Fibroblast of upper back skin (primary cell): ENCODE data around the gene LGI4.

ENCODE experiments used
- DNase-seq: peaks from one replicate; pipeline ENCODE4 v3.0.0-alpha.2; 2013

The LGI4 gene

GRCh38 chr19:35134601-35135242 is at the start of gene LGI4:
TSS of gene LGI4 (minus strand) at chr19:35135059. CDS start at chr19:35134680, 379 bp downstream.
- DNase-seq: no peak

DNA sequence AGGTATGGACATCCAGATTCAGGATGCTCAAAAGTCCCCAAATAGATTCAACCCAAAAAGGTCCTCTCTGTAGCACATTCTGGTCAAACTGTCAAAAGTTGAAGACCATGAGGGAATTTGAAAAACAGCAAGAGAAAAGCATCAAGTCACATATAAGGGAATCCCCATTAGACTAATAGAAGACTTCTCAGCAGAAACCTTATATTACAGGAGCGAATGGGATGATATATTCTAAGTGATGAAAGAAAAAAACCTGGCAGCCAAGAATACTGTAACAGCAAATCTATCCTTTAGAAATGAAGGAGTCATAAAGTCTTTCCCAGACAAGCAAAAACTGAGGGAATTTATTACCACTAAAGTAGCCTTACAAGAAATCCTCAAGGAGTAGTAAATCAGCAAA is 49.4 kb upstream of the LGI4 start:
- DNase-seq: no peak

GRCh38 chr19:35181387-35181786 is 46.5 kb upstream of the LGI4 start:
- no peak for DNase-seq

GRCh38 chr19:35179830-35180229 is 45.0 kb upstream of the LGI4 start:
- no peak for DNase-seq

DNA sequence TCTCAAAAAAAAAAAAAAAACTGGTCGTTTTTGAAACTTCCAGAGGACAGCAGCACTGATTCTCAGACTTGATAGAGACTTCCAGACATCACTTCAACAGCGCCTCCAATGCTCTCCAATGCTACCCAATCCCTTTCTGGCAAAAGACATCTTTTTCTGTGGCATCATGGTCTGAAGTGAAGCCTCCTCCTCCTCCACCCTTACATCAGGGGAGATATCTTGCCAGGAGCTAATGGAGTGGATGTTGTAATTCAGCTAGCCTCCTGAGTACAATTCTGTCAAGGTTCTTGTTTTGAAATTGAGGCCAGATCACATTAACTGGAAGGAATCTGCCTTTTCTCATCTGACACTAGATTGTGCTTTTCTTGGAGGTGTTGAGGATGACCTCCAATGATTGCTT is 43.8 kb upstream of the LGI4 start:
- no peak for DNase-seq

GRCh38 chr19:35177377-35178274 is 42.8 kb upstream of the LGI4 start:
- DNase-seq: no peak

DNA sequence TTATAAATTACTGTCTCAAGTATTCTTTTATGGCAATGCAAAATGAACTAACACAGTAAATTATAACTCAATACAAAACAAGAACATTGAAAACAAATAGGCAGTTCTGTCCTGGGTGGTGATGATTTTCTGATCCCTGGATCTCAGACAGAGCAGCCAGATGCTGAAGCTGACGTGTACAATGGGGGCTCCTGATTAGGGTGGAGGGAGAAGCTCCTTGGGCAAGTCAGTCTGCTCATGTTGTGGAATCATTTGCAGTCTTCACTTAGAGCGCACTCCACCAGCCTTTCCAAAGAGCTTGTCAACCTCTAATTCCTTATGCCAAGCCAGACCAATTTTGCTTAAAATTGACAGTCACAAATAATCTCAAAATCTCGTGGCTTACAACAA is 41.3 kb upstream of the LGI4 start:
- DNase-seq: no peak

- DNase-seq: no peak
Observed at GRCh38 chr19:35174226-35174625, 39.4 kb upstream of the LGI4 start.

DNA sequence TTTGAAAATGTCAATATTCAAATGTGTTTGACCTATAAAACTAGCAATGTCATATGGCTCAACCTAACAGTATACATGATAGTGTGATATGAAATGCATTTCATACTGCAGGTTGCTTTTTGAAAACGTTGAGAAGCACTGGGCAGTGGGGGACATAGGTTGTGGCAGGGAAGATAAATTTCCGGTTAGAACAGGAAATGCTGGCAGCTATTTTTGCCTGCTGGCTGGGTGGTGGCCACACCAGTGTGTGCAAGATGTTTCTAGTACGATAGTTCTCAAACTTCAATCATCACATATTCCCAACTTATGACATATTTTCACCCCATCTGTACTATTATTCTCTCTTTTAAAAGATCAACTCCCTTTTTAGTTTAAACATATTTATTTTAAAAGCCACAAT is 36.9 kb upstream of the LGI4 start:
- no peak for DNase-seq

DNA sequence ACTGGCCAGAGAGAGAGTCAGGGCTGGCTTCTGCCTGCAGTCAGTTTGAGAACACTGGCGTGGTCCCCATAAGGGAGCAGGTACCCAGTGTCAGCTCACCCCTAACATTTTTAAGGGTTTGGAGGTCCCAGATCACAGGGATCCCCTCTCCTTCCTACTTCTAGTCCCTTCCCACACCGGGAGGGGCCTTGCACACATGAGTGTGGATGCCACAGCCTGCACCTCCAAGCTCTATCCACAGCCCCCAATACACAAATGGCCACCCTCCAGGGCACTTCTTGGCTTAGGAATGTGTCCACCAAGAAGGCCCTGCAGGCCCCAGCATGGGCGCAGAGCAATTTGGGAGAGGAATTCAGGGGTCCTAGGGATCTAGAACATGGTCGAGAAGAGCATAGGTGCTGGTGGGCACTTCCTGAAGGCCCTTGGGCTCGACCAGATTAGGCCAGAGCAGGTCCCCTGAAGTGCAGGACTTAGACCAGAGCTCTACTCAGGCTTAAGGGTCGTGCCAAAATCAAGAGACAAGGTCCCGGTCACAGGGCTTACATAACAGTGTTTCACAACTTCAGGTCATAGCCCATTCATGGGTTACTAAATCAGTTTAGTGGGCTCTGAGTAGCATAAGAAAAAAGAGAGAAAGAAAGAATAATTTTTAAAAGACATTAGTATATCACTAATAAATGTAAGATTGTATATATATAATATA is 35.7 kb upstream of the LGI4 start:
- DNase-seq: no peak

GRCh38 chr19:35169221-35169995 is 34.5 kb upstream of the LGI4 start:
- no peak for DNase-seq

DNA sequence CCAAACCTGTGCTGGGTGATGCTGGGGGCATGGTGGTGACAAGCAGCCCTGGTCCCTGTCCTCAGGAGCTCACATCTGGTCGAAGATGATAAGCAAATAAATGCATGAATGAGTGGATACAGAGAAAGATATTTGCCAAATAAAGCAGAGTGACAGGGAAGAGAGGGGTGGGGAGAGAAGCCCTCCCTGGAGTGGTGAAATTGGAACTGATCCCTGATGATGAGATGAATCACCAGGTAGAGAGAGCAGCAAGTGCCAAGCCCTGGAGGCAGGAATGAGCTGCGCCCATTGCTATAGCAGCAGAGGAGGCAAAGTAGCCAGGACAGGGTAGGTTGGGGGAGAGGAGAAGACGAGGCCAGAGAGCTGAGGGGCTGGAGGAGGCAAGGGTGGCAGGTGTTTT is 33.3 kb upstream of the LGI4 start:
- no peak for DNase-seq

DNA sequence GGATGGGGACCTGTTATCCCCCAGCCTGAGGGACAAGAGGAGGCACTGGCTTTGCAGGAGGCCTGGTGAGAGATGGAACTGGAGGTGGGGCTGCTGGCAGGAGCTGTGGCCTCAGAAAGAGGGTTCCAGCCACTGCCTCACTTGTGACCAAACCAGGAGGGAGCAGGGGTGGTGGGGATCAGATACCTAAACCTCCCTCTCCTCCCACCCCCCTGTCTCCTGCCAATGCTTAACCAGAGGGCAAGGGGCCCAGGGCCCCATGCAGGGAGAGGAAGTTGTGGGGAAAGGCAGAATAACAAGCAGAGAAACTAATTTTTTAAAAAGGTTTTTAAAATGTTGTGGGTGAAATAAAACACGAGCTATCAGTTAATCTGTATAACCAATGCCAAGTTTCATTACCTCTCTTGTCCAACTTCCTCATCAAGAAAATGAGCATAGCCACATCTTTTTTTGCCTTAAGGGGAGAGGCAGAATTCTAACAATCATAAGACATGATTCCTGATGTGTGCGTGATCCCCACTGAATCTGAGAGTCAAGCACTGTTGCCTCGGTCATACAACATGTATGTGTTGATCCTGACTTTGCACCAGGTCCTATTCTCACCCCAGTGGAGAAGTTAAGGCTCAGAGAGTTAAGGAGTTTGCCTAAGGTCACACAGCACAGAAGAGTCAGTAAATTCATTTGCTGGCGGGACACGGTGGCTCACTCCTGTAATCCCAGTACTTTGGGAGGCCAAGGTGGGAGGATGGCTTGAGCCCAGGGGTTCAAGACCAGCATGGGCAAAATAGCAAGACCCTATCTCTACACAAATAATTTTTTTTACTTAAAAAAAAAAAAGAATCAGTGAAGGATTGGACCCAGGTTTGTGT is 32.6 kb upstream of the LGI4 start:
- no peak for DNase-seq

GRCh38 chr19:35166100-35167063 is 31.5 kb upstream of the LGI4 start:
- DNase-seq: no peak

GRCh38 chr19:35165200-35166058 is 30.6 kb upstream of the LGI4 start:
- no peak for DNase-seq

GRCh38 chr19:35164418-35164817 is 29.6 kb upstream of the LGI4 start:
- DNase-seq: no peak

GRCh38 chr19:35162471-35163326 is 27.8 kb upstream of the LGI4 start:
- DNase-seq: peak; percentile 30

DNA sequence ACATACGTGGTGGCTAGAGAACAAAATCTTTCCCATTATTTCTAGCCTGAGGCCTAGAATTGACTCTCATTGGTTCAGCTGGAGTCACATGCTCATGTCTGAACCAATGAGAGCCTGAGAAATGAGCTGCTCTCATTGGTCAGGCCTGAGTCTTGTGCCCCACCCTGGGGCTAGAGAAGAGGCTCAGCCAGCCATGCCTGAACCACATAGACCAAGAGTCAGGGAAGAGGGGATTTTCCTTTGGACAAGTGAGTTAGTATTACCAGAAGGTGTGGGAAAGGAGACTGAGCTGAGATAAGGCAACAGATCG is 26.5 kb upstream of the LGI4 start:
- no peak for DNase-seq
